Spinal cord (tissue), 10 donors: Measurements from ENCODE around the gene QRICH1. TPM values are rescaled to one million over a fixed set of nuclear protein-coding genes. Genes with fewer than 3 reads are reported as not detected.

Experiments used
- DNase-seq, 6 donors: peaks; one replicate each; pipeline versions ENCODE4 v3.0.0 to v3.0.0-alpha.2; 2013 to 2015; ENCODE audit warnings: low spot score in 6 of 6, low read depth in 4 of 6
- H3K27ac ChIP-seq: one replicate; pipeline ENCODE4 v1.5.1; 2013; ENCODE audit warnings: low read depth, low read length, control low read depth
- H3K27me3 ChIP-seq: one replicate; pipeline ENCODE4 v1.6.1; 2013; ENCODE audit warnings: low read length; ENCODE audit not compliant: control insufficient read depth, insufficient read depth
- H3K36me3 ChIP-seq: one replicate; pipeline ENCODE4 v1.6.1; 2013; ENCODE audit warnings: low read length; ENCODE audit not compliant: control insufficient read depth, insufficient read depth
- H3K4me1 ChIP-seq: one replicate; pipeline ENCODE4 v1.6.1; 2013; ENCODE audit warnings: low read length; ENCODE audit not compliant: control insufficient read depth, insufficient read depth
- H3K4me3 ChIP-seq: one replicate; pipeline ENCODE4 v1.5.1; 2013; ENCODE audit warnings: low read depth, low read length, control low read depth
- H3K9me3 ChIP-seq: one replicate; pipeline ENCODE4 v1.6.1; 2013; ENCODE audit warnings: low read length; ENCODE audit not compliant: control insufficient read depth, insufficient read depth
- WGBS: methylation state at CpG from one replicate; pipeline ENCODE4 v1.1.5; 2013; ENCODE audit warnings: missing lambda C conversion rate; ENCODE audit not compliant: insufficient coverage; 5-methylcytosine and 5-hydroxymethylcytosine counted together
- long read RNA-seq, 4 donors: transcript quantifications; one replicate each; lab custom pipeline, GENCODE V29; 2026
- polyA plus RNA-seq, 2 donors: library from polyadenylated mRNA; unstranded; fragments of 120-200 nt; gene quantifications; one replicate each; pipeline ENCODE4 v1.2.1, GENCODE V29; 2013; ENCODE audit not compliant: insufficient read length in 2 of 2
- total RNA-seq, 2 donors: library from RNA; depleted of rRNA in 1 of 2; stranded (reverse); fragments of 120-200 nt in 1 of 2; fragments of >200 nt in 1 of 2; gene quantifications; one replicate each; pipeline versions ENCODE4 v1.2.3 to v1.2.4, GENCODE V29; 2013 to 2014
- donor health status: healthy.

The QRICH1 gene
- total RNA-seq (100 to 1,000 TPM in 1 of 2 donors, 10 to 100 TPM in 1; 84.6 to 104 TPM), polyA plus RNA-seq (10 to 100 TPM; 62.9 to 80.1 TPM)
- long read RNA-seq, donor 1, partial matches to known transcripts: 10 of 11 reads
- long read RNA-seq, donor 1, other reads (novel, unspliced or antisense): 0 of 11 reads
- long read RNA-seq, donor 2, partial matches to known transcripts: 18 of 19 reads
- long read RNA-seq, donor 2, other reads (novel, unspliced or antisense): 0 of 19 reads
- long read RNA-seq, donor 3, partial matches to known transcripts: 22 of 24 reads
- long read RNA-seq, donor 3, other reads (novel, unspliced or antisense): 0 of 24 reads
- long read RNA-seq, donor 4, partial matches to known transcripts: 23 of 27 reads
- long read RNA-seq, donor 4, other reads (novel, unspliced or antisense): 0 of 27 reads

DNA sequence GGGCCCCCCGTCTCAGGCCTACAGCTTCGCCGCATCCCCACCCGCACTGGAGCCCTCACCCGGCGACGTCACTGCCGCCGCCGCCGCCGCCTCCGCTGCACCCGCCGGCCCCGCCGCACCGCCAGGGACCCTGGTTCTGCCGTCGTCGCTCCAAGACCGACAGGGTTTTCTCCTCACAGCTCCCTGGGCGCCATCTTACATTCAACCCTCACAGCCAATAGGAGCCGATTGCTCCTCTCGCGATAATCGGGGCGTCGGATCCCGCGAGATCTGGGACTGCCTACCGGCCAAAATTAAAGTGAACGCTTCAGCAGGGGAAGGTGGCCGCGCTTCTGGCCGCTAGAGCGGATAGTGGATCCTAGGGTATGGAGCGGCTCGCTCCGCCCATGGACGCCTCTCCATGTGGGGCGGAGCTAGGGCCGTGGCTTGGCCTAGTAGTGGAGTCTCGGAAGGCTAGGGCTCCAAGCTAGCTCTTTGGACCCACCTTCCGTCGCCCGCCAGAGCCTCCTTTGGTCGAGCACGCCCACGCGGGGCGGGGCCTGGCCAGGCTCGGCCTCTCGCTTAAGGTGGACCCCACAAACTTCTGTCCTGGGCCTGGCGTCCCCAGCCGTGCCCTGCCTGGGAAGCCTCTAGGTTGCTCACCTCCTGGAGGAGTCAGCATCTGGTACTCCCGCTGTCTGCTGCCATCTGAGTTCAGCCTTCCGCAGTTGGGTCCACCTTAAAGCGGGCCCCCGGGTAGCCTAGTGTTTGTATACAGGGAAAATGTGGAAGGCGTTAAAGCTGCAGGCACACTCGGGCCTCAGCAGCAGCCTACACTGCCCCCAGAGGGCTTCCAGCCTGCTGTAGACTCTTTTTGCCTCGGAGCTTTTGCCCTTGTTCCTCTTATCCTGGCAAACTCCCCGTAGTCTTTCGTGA lies at the start of gene QRICH1:
Gene QRICH1 (minus strand): TSS at position 219 of the 915 bp plus-strand sequence. CDS start 17,054 bp downstream, outside the sequence.
- Histone ChIP-seq H3K27me3 (no peaks in the 10 kb centered on the region), H3K27ac (peak within 1 kb of the TSS; percentile 97), H3K9me3 (no peaks in the 10 kb centered on the region), H3K4me3 (peak within 1 kb of the TSS; percentile 80), H3K36me3 (peaks cover 21% of the 10 kb centered on the region), H3K4me1 (peaks cover 24% of the 10 kb centered on the region)
- under 1% methylated on average over 65 of the region's 65 CpGs for WGBS
- peak; percentile 97 to 99 (median 98) for DNase-seq

DNA sequence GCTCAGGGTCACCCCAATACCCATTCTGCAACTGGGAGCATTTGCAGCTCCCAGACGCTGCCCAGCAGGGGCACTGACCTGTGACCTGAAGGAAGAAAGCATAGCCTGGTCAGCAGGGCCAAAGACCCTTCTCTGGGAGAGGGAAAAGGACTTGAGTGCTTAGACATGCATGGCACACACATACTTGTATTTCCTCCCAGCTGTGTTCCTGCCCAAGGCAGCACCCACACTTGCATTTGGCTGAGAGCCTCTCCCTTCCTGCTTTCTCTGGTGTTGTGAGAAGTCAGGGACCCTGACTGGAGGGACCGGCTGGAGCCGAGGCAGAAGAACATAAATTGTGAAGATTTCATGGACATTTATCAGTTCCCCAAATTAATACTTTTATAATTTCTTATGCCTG lies 46.2 kb upstream of the QRICH1 start:
- H3K36me3 ChIP-seq: no peaks in the 10 kb centered on the region
- no peak for DNase-seq
- H3K4me3 ChIP-seq: no peak overlapping the region
- no peaks in the 10 kb centered on the region for H3K27me3 ChIP-seq
- no peak overlapping the region for H3K27ac ChIP-seq
- no peaks in the 10 kb centered on the region for H3K4me1 ChIP-seq
- no peaks in the 10 kb centered on the region for H3K9me3 ChIP-seq
- 33% methylated on average over 1 of the region's 3 CpGs for WGBS

GRCh38 chr3:49135499-49135898 lies 41.6 kb upstream of the QRICH1 start:
- no peak overlapping the region for H3K27ac ChIP-seq
- peaks cover 14% of the 10 kb centered on the region for H3K36me3 ChIP-seq
- DNase-seq: no peak
- WGBS: 78% methylated on average over 4 of the region's 4 CpGs
- H3K4me1 ChIP-seq: peaks cover 37% of the 10 kb centered on the region
- no peak overlapping the region for H3K4me3 ChIP-seq
- H3K9me3 ChIP-seq: no peaks in the 10 kb centered on the region
- no peaks in the 10 kb centered on the region for H3K27me3 ChIP-seq

- Histone ChIP-seq H3K4me3 (no peak overlapping the region), H3K27ac (no peak overlapping the region), H3K27me3 (no peaks in the 10 kb centered on the region), H3K9me3 (no peaks in the 10 kb centered on the region), H3K4me1 (peaks cover 37% of the 10 kb centered on the region), H3K36me3 (peaks cover 19% of the 10 kb centered on the region)
- WGBS: 59% methylated on average over 3 of the region's 3 CpGs
- no peak for DNase-seq
Measured at GRCh38 chr3:49134471-49135265, 40.8 kb upstream of the QRICH1 start.

DNA sequence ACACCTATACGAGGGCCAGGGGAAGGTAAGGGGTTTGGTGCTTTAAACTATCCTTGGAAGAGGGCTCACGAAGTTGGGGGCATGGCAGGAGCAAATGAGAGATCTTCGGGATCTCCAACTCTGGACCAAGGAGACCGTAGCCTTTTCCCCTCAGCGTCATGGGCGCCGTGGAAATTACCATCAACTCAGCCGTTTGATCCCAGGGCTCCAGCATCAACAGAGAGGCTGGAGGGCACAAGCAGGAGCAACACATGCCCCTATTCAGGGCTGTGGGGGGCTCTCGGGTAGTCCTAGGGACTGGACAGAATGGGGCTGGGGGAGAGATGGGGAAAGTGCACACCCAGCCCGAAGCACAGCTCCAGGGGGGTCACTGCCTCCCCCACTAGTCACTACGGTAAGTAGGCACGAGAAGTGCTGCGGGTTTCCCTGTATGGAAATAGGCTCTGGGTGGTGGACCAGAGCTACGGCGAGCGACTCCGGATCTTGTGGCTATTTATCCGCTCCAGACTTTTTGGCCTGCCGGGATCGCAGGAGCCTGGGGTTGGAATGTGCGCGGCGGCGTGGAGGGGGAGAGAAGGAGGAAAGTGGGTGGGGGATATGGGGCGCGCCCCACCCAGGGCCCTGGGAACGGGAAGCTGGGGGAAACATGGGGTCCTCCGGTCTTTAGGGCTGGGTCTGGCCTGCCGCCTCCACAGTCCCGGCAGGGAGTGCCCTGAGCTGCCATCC lies 39.5 kb upstream of the QRICH1 start:
- Histone ChIP-seq H3K4me1 (peaks cover 37% of the 10 kb centered on the region), H3K9me3 (no peaks in the 10 kb centered on the region), H3K4me3 (peak overlapping the region; percentile 74), H3K36me3 (peaks cover 30% of the 10 kb centered on the region), H3K27ac (peak overlapping the region; percentile 93), H3K27me3 (no peaks in the 10 kb centered on the region)
- WGBS: 0% methylated on average over 29 of the region's 30 CpGs
- DNase-seq: peak; percentile 71 to 96 (median 80)

- Histone ChIP-seq H3K4me1 (peaks cover 37% of the 10 kb centered on the region), H3K9me3 (no peaks in the 10 kb centered on the region), H3K27me3 (no peaks in the 10 kb centered on the region), H3K4me3 (peak within 1 kb of the TSS; percentile 74), H3K27ac (peak within 1 kb of the TSS; percentile 93), H3K36me3 (peaks cover 33% of the 10 kb centered on the region)
- WGBS: 7% methylated on average over 20 of the region's 28 CpGs
- peak; percentile 50 to 92 (median 74) for DNase-seq
Measured at GRCh38 chr3:49132437-49133225, 38.8 kb upstream of the QRICH1 start, which contains the start of gene LAMB2. Gene LAMB2, minus strand, starts transcription at chr3:49133050. Its CDS starts 183 bp downstream, at chr3:49132867.

GRCh38 chr3:49132073-49132436 lies 38.2 kb upstream of the QRICH1 start:
- Histone ChIP-seq H3K27ac (peak overlapping the region; percentile 93), H3K9me3 (no peaks in the 10 kb centered on the region), H3K4me3 (peak overlapping the region; percentile 74), H3K4me1 (peaks cover 37% of the 10 kb centered on the region), H3K27me3 (no peaks in the 10 kb centered on the region), H3K36me3 (peaks cover 33% of the 10 kb centered on the region)
- no peak for DNase-seq
- 48% methylated on average over 7 of the region's 9 CpGs for WGBS

DNA sequence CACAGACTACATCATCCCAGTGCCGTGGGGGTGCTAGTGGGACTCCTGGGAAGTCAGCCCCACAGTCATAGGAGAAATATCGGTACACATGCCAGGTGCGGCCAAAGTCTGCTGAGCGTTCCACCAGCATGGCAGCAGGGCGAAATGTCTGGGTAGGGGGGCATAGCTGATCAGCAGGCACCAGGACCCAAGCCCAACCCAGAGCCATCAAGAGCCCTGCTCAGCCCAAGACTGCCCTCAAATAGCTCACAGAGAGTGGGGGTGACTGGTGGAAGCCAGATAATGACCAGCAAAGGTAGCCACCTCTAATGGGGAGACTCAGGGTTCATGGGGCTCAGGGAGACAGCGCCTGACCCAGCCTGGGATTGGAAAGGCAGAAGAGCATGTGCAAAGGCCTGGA lies 37.7 kb upstream of the QRICH1 start:
- H3K4me1 ChIP-seq: peaks cover 37% of the 10 kb centered on the region
- H3K4me3 ChIP-seq: peak overlapping the region; percentile 74
- peaks cover 36% of the 10 kb centered on the region for H3K36me3 ChIP-seq
- WGBS: 94% methylated on average over 6 of the region's 6 CpGs
- H3K27me3 ChIP-seq: no peaks in the 10 kb centered on the region
- no peak overlapping the region for H3K27ac ChIP-seq
- no peak for DNase-seq
- no peaks in the 10 kb centered on the region for H3K9me3 ChIP-seq
